GM10266 (cell line): Measurements from ENCODE around the gene NECAB3.

Experiments
- DNase-seq: peaks from one replicate; pipeline ENCODE4 v3.0.0; 2012; ENCODE audit errors: extremely low spot score
- TF ChIP-seq, protein P1 (sequence below): IDR thresholded peaks from 2 replicates; pipeline ENCODE4 v1.5.1; 2012; ENCODE audit warnings: mild to moderate bottlenecking, low read depth; ENCODE audit not compliant: control insufficient read depth, insufficient read depth; ENCODE audit errors: missing control alignments

Gene NECAB3

DNA sequence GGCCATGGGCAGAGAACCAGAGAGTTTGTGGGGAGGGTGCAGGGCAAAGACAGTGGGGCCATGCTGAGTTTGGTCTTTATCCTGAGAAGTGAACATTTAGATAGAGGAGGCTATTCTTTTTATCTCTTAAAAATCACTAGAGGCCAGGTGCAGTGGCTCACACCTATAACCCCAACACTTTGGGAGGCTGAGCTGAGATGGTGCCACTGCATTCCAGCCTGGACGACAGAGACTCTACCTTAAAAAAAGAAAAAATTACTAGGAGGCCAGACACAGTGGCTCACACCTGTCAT is 37.2 kb upstream of the NECAB3 start:
- TF ChIP-seq, protein P1, sequence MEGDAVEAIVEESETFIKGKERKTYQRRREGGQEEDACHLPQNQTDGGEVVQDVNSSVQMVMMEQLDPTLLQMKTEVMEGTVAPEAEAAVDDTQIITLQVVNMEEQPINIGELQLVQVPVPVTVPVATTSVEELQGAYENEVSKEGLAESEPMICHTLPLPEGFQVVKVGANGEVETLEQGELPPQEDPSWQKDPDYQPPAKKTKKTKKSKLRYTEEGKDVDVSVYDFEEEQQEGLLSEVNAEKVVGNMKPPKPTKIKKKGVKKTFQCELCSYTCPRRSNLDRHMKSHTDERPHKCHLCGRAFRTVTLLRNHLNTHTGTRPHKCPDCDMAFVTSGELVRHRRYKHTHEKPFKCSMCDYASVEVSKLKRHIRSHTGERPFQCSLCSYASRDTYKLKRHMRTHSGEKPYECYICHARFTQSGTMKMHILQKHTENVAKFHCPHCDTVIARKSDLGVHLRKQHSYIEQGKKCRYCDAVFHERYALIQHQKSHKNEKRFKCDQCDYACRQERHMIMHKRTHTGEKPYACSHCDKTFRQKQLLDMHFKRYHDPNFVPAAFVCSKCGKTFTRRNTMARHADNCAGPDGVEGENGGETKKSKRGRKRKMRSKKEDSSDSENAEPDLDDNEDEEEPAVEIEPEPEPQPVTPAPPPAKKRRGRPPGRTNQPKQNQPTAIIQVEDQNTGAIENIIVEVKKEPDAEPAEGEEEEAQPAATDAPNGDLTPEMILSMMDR, result no peak
- DNase-seq, result no peak

DNA sequence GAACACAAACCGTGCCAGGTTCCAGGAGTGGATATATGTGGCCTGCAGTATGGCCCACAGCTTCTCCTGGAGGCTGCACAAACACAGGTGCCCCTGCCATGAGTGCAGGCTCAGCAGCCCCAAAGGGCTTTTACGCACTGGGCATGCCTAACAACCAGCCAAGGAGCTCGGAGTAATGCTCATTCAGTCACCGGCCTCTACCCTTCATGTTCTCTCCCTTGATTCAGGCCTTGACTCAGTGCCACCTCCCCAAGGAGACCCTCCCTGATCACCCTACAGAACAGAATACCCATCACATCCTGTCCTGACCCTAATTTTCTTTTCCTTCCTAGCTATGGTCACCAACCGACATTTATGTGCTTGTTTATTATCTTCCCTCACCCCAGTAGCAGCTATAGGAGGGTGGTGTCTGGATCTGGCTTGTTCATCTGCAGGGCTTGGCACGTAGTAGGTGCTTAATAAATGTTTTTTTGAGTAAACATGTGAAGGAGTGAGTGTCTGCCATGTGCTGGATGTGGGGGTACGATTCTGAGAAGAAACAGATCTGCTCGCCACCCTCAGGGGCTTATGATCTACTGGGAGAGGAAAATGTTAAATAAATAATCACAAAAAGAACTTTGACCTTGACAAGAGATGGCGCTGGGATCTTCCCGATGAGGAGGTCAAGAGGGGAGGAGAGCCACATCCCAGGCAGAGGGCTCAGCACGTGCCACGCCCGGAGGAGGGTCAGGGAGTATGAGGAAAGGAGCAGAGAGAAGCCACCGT is 36.6 kb upstream of the NECAB3 start:
- TF ChIP-seq, protein P1, result no peak
- DNase-seq, result no peak

DNA sequence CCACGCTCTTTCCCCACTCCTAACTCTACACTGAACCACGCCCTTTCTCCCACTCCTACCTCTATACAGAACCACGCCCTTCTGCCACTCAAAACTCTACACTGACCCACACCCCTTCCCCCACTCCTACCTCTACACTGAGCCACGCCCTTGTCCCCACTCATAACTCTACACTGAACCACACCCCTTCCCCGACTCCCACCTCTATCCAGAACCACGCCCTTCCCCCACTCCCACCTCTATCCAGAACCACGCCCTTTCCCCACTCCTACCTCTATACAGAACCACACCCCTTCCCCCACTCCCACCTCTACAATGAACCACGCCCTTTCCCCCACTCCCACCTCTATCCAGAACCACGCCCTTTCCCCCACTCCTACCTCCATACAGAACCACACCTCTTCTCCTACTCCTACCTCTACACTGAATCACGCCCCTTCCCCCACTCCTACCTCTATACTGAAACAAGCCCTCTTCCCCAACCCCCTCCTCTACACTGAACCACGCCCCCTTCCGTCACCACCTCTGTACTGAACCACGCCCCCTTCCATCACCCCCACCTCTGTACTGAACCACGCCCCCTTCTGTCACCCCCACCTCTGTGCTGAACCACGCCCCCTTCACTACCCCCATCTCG is 35.8 kb upstream of the NECAB3 start:
- TF ChIP-seq, protein P1, result no peak
- no peak for DNase-seq

DNA sequence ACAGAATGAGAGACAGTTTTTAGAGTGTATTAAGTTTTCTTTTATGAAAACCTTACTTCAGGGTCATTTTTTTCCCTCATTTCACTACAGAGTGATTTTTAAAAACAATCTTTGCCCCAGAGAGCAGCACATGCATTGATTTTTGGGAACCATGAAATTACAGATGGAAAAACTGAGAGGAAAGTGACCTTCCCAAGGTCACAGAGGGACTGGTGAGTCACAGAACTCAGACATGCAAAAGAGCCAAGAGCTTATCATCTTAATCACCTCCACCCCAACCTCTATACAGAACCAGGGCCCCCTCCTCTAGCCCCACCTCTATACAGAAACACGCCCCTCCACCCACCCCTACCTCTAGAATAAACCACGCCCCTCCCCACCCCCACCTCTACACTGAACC is 35.2 kb upstream of the NECAB3 start:
- TF ChIP-seq, protein P1, result no peak
- no peak for DNase-seq

DNA sequence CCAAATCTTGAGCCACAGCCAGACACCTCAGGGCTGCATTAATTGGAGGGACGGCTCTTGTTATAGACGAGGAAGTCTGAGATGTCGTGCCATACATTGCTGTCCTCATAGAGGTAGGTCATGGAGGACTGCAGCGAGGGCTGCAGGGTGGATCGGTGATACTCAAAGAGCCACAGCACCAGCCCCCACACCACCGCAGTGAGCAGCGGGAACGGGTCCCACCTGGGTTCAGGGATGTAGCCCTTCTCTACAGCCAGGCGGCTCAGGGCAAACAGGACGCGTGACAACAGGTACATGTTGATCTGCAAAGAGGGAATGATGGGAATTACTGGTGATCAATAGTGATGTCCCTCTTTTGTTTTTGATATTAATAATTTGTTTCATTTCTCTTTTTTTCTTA is 33.4 kb upstream of the NECAB3 start:
- TF ChIP-seq, protein P1, result no peak
- DNase-seq, result no peak

DNA sequence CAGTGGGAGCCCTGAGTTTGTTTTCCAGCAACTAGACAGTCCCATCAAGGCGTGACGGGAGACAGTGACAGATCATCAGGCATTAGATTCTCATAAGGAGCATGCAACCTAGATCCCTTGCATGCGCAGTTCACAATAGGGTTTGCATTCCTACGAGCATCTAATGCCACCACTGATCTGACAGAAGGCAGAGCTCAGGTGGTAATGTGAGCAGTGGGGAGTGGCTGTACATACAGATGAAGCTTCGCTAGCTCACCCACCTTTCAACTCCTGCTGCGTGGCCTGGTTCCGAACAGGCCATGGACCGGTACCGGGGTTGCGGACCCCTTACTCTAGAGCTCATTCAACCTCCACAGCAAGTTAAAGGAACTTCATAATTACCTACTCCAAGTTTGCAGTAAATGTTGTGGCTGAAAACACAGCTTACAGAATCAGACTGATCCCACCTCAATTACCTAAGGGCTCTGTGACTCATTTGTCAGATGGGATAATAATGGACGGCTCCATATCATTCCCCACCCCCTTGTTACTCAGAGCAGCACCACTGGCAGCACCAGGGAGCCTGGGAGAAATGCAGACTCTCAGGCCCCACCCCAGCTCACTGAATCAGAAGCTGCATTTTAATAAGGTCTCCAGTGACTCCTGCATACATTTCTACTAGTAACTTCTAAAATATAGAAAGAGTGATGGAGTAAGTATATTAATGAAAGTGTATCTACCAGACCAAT is 30.1 kb upstream of the NECAB3 start:
- no peak for DNase-seq
- TF ChIP-seq, protein P1, result no peak
